HEK293 (cell line): ENCODE measurements around the gene PRX.

Experiments used
- CTCF ChIA-PET: fragments of 350-600 bp; formaldehyde crosslinking; extraction: SDS; loops from one replicate; lab custom pipeline; 2021; ENCODE audit warnings: antibody characterized with exemption; lab: Yijun Ruan, JAX
- POLR2A ChIA-PET: fragments of 300-600 bp; formaldehyde crosslinking; extraction: SDS; loops from one replicate; lab custom pipeline; 2020; ENCODE audit warnings: antibody characterized with exemption, inconsistent platforms; lab: Yijun Ruan, JAX
- H3K27ac ChIP-seq: fragments of 200-500 bp; sonication (Bioruptor generic); 2 replicates; pipeline ENCODE4 v1.5.1; 2014; ENCODE audit warnings: low read depth, low read length, control low read depth, inconsistent platforms; ENCODE audit errors: extremely low read depth
- H3K36me3 ChIP-seq, 2 experiments: fragments of 200-500 bp in 1 of 2; sonication (Bioruptor generic) in 1 of 2; 1 replicate in 1 of 2; 2 replicates in 1 of 2; pipeline ENCODE4 v1.5.1; 2014 to 2017; ENCODE audit warnings: inconsistent platforms in 2 of 2, low read length in 2 of 2; ENCODE audit not compliant: control insufficient read depth in 2 of 2, insufficient read depth in 1 of 2
- H3K4me1 ChIP-seq: fragments of 200-500 bp; sonication (Bioruptor generic); 2 replicates; pipeline ENCODE4 v1.5.1; 2014; ENCODE audit warnings: mild to moderate bottlenecking, low read length, inconsistent platforms; ENCODE audit not compliant: control insufficient read depth, insufficient read depth
- H3K4me3 ChIP-seq: 2 replicates; pipeline ENCODE4 v1.5.1; 2011; ENCODE audit warnings: low read depth, mild to moderate bottlenecking, control low read depth, low read length, moderate library complexity
- H3K9me3 ChIP-seq: fragments of 200-500 bp; sonication (Bioruptor generic); 2 replicates; pipeline ENCODE4 v1.5.1; 2014; ENCODE audit warnings: low read depth, low read length, inconsistent platforms; ENCODE audit not compliant: control insufficient read depth, insufficient read depth
- HOXA7 ChIP-seq: sonication (generic); formaldehyde crosslinking; IDR thresholded peaks from 2 replicates; pipeline ENCODE4 v1.8.1; 2022; ENCODE audit warnings: missing genetic modification reagents, borderline replicate concordance
- KLF8 ChIP-seq: fragments of 450-650 bp; formaldehyde crosslinking; IDR thresholded peaks from 2 replicates; pipeline ENCODE4 v1.5.1; 2016; ENCODE audit warnings: missing biosample characterization, missing genetic modification characterization
- PRDM1 ChIP-seq: fragments of 450-650 bp; formaldehyde crosslinking; IDR thresholded peaks from 2 replicates; pipeline ENCODE4; 2016; ENCODE audit warnings: missing biosample characterization, missing genetic modification characterization
- SP7 ChIP-seq: fragments of 450-650 bp; formaldehyde crosslinking; IDR thresholded peaks from 2 replicates; pipeline ENCODE4 v1.5.1; 2016; ENCODE audit warnings: missing biosample characterization, missing genetic modification characterization
- TRIM28 ChIP-seq: IDR thresholded peaks from 2 replicates; pipeline ENCODE4 v1.6.1; 2011; ENCODE audit warnings: low read length, control low read depth, borderline replicate concordance
- ZBTB17 ChIP-seq: fragments of 450-650 bp; formaldehyde crosslinking; IDR thresholded peaks from 2 replicates; pipeline ENCODE4 v1.5.1; 2016; ENCODE audit warnings: missing biosample characterization, missing genetic modification characterization
- ZBTB21 ChIP-seq: fragments of 450-650 bp; formaldehyde crosslinking; IDR thresholded peaks from 2 replicates; pipeline ENCODE4 v1.5.1; 2017; ENCODE audit warnings: missing biosample characterization, missing genetic modification characterization
- ZEB2 ChIP-seq: fragments of 450-650 bp; formaldehyde crosslinking; IDR thresholded peaks from 2 replicates; pipeline ENCODE4 v1.5.1; 2016; ENCODE audit warnings: missing biosample characterization, missing genetic modification characterization
- ZFHX2 ChIP-seq: fragments of 450-650 bp; formaldehyde crosslinking; conservative IDR thresholded peaks from 2 replicates; pipeline ENCODE4 v1.5.1; 2016; ENCODE audit warnings: missing biosample characterization, missing genetic modification characterization
- ZNF114 ChIP-seq: fragments of 450-650 bp; formaldehyde crosslinking; IDR thresholded peaks from 2 replicates; pipeline ENCODE4 v1.5.0; 2017; ENCODE audit warnings: missing biosample characterization, missing genetic modification characterization
- ZNF16 ChIP-seq: fragments of 450-650 bp; formaldehyde crosslinking; IDR thresholded peaks from 2 replicates; pipeline ENCODE4 v1.5.1; 2016; ENCODE audit warnings: low read depth, missing biosample characterization, missing genetic modification characterization
- ZNF19 ChIP-seq: fragments of 450-650 bp; formaldehyde crosslinking; IDR thresholded peaks from 2 replicates; pipeline ENCODE4; 2016; ENCODE audit warnings: missing biosample characterization, missing genetic modification characterization, low read depth
- ZNF211 ChIP-seq: fragments of 450-650 bp; formaldehyde crosslinking; IDR thresholded peaks from 2 replicates; pipeline ENCODE4 v1.5.1; 2016; ENCODE audit warnings: low read depth, missing biosample characterization, missing genetic modification characterization
- ZNF350 ChIP-seq: fragments of 450-650 bp; formaldehyde crosslinking; IDR thresholded peaks from 2 replicates; pipeline ENCODE4 v1.5.0; 2017; ENCODE audit warnings: missing biosample characterization, mild to moderate bottlenecking, missing genetic modification characterization
- ZNF37A ChIP-seq: fragments of 450-650 bp; IDR thresholded peaks from 2 replicates; pipeline ENCODE4 v1.5.1; 2018; ENCODE audit warnings: missing biosample characterization, missing genetic modification characterization
- ZNF510 ChIP-seq: fragments of 450-650 bp; formaldehyde crosslinking; IDR thresholded peaks from 2 replicates; pipeline ENCODE4 v1.5.1; 2018; ENCODE audit warnings: mild to moderate bottlenecking, missing genetic modification characterization, missing biosample characterization; ENCODE audit not compliant: insufficient replicate concordance
- ZNF660 ChIP-seq: fragments of 450-650 bp; IDR thresholded peaks from 2 replicates; pipeline ENCODE4 v1.5.1; 2018; ENCODE audit warnings: missing biosample characterization, mild to moderate bottlenecking, missing genetic modification characterization
- ZNF707 ChIP-seq: fragments of 450-650 bp; formaldehyde crosslinking; IDR thresholded peaks from 2 replicates; pipeline ENCODE4 v1.5.1; 2016; ENCODE audit warnings: missing biosample characterization, missing genetic modification characterization
- ZNF747 ChIP-seq: fragments of 450-650 bp; formaldehyde crosslinking; IDR thresholded peaks from 2 replicates; pipeline ENCODE4 v1.5.1; 2016; ENCODE audit warnings: missing biosample characterization, missing genetic modification characterization
- TF ChIP-seq, protein P1 (sequence below): fragments of 450-650 bp; formaldehyde crosslinking; IDR thresholded peaks from 2 replicates; pipeline ENCODE4 v1.5.1; 2017; ENCODE audit warnings: missing biosample characterization, mild to moderate bottlenecking, missing genetic modification characterization, moderate library complexity
- TF ChIP-seq, protein P2 (sequence below): fragments of 450-650 bp; formaldehyde crosslinking; IDR thresholded peaks from 2 replicates; pipeline ENCODE4 v1.5.1; 2016; ENCODE audit warnings: missing biosample characterization, missing genetic modification characterization, borderline replicate concordance
- TF ChIP-seq, protein P3 (sequence below): fragments of 450-650 bp; formaldehyde crosslinking; IDR thresholded peaks from 2 replicates; pipeline ENCODE4 v1.5.1; 2016; ENCODE audit warnings: missing biosample characterization, missing genetic modification characterization
- TF ChIP-seq, protein P4 (sequence below): fragments of 450-650 bp; formaldehyde crosslinking; IDR thresholded peaks from 2 replicates; pipeline ENCODE4 v1.5.1; 2017; ENCODE audit warnings: missing biosample characterization, missing genetic modification characterization
- TF ChIP-seq, protein P5 (sequence below): fragments of 450-650 bp; formaldehyde crosslinking; IDR thresholded peaks from 2 replicates; pipeline ENCODE4 v1.5.1; 2016; ENCODE audit warnings: missing biosample characterization, missing genetic modification characterization

Gene PRX

DNA sequence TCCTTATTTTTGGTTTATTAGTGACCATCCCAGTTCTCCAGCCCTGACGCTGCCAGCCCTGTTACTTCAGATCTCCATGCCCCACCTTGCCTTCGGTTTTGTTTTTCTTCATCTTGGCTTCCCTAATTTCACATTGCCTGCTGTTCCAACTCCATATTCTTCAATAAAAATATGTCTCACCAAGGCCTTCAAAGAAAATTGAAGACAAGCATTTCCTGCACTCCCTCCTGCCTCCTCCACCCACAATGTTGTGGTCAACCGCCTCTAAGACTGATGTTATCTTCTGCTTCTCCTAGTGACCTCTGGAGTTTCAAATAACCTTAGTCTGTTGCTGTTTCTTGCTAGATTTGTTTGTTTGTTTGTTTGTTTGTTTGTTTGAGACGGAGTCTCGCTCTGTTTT lies 50.1 kb downstream of the PRX start (continued):
- TF ChIP-seq, protein P1, sequence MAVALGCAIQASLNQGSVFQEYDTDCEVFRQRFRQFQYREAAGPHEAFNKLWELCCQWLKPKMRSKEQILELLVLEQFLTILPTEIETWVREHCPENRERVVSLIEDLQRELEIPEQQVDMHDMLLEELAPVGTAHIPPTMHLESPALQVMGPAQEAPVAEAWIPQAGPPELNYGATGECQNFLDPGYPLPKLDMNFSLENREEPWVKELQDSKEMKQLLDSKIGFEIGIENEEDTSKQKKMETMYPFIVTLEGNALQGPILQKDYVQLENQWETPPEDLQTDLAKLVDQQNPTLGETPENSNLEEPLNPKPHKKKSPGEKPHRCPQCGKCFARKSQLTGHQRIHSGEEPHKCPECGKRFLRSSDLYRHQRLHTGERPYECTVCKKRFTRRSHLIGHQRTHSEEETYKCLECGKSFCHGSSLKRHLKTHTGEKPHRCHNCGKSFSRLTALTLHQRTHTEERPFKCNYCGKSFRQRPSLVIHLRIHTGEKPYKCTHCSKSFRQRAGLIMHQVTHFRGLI (tag by site-specific recombination) = no peak
- TF ChIP-seq ZNF37A (tag by site-specific recombination) (no peak), PRDM1 (tag by site-specific recombination) (no peak), ZNF510 (tag by site-specific recombination) (no peak), ZBTB21 (tag by site-specific recombination) (no peak), HOXA7 (CRISPR knock-in tag) (no peak), ZFHX2 (tag by site-specific recombination) (peak; percentile 73), ZNF660 (tag by site-specific recombination) (no peak), ZNF350 (tag by site-specific recombination) (no peak), TRIM28 (no peak), ZNF16 (no peak)
- TF ChIP-seq, protein P2, sequence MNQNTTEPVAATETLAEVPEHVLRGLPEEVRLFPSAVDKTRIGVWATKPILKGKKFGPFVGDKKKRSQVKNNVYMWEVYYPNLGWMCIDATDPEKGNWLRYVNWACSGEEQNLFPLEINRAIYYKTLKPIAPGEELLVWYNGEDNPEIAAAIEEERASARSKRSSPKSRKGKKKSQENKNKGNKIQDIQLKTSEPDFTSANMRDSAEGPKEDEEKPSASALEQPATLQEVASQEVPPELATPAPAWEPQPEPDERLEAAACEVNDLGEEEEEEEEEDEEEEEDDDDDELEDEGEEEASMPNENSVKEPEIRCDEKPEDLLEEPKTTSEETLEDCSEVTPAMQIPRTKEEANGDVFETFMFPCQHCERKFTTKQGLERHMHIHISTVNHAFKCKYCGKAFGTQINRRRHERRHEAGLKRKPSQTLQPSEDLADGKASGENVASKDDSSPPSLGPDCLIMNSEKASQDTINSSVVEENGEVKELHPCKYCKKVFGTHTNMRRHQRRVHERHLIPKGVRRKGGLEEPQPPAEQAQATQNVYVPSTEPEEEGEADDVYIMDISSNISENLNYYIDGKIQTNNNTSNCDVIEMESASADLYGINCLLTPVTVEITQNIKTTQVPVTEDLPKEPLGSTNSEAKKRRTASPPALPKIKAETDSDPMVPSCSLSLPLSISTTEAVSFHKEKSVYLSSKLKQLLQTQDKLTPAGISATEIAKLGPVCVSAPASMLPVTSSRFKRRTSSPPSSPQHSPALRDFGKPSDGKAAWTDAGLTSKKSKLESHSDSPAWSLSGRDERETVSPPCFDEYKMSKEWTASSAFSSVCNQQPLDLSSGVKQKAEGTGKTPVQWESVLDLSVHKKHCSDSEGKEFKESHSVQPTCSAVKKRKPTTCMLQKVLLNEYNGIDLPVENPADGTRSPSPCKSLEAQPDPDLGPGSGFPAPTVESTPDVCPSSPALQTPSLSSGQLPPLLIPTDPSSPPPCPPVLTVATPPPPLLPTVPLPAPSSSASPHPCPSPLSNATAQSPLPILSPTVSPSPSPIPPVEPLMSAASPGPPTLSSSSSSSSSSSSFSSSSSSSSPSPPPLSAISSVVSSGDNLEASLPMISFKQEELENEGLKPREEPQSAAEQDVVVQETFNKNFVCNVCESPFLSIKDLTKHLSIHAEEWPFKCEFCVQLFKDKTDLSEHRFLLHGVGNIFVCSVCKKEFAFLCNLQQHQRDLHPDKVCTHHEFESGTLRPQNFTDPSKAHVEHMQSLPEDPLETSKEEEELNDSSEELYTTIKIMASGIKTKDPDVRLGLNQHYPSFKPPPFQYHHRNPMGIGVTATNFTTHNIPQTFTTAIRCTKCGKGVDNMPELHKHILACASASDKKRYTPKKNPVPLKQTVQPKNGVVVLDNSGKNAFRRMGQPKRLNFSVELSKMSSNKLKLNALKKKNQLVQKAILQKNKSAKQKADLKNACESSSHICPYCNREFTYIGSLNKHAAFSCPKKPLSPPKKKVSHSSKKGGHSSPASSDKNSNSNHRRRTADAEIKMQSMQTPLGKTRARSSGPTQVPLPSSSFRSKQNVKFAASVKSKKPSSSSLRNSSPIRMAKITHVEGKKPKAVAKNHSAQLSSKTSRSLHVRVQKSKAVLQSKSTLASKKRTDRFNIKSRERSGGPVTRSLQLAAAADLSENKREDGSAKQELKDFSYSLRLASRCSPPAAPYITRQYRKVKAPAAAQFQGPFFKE (tag by site-specific recombination) = no peak
- TF ChIP-seq, protein P3, sequence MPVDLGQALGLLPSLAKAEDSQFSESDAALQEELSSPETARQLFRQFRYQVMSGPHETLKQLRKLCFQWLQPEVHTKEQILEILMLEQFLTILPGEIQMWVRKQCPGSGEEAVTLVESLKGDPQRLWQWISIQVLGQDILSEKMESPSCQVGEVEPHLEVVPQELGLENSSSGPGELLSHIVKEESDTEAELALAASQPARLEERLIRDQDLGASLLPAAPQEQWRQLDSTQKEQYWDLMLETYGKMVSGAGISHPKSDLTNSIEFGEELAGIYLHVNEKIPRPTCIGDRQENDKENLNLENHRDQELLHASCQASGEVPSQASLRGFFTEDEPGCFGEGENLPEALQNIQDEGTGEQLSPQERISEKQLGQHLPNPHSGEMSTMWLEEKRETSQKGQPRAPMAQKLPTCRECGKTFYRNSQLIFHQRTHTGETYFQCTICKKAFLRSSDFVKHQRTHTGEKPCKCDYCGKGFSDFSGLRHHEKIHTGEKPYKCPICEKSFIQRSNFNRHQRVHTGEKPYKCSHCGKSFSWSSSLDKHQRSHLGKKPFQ (tag by site-specific recombination) = no peak
- TF ChIP-seq, protein P4, sequence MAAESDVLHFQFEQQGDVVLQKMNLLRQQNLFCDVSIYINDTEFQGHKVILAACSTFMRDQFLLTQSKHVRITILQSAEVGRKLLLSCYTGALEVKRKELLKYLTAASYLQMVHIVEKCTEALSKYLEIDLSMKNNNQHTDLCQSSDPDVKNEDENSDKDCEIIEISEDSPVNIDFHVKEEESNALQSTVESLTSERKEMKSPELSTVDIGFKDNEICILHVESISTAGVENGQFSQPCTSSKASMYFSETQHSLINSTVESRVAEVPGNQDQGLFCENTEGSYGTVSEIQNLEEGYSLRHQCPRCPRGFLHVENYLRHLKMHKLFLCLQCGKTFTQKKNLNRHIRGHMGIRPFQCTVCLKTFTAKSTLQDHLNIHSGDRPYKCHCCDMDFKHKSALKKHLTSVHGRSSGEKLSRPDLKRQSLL (tag by site-specific recombination) = no peak

DNA sequence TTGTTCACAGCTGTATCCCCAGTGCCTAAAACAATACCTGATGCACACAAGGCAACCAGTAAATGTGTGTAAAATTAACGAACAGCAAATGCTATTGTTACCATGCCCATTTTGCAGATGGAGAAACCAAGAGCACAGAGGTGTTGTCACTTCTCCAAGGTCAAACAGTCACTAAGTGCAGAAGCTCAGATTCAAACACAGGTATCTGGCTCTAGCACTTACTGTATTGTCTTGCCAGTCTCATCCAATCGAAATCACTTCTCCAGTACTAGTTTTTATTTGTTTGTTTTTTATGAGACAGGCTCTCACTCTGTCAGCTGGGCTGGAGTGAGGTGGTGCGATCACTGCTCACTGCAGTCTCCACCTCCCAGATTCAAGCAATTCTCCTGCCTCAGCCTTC lies 51.0 kb downstream of the PRX start:
- CTCF ChIA-PET = interaction anchor here (0.6 kb wide), 1 partner anchor 62 kb away, joined by 3 read pairs; no protein-coding TSS in a partner anchor
- peaks cover 36% of the 10 kb centered on the region for H3K4me1 ChIP-seq
- peak overlapping the region; percentile 12; the same call in 1 of the 2 replicates for H3K27ac ChIP-seq
- POLR2A ChIA-PET = interaction anchor here (0.8 kb wide), 1 partner anchor 14 kb away, joined by 3 read pairs; the partner anchor contains the start of genes C19orf47 and PLD3
- no peak overlapping the region for H3K4me3 ChIP-seq
- H3K36me3 ChIP-seq = peaks cover 9 to 26% of the 10 kb centered on the region in 2 experiments
- no peaks in the 10 kb centered on the region for H3K9me3 ChIP-seq
- no peak for TF ChIP-seq ZNF114 (tag by site-specific recombination)
- TF ChIP-seq, protein P5, sequence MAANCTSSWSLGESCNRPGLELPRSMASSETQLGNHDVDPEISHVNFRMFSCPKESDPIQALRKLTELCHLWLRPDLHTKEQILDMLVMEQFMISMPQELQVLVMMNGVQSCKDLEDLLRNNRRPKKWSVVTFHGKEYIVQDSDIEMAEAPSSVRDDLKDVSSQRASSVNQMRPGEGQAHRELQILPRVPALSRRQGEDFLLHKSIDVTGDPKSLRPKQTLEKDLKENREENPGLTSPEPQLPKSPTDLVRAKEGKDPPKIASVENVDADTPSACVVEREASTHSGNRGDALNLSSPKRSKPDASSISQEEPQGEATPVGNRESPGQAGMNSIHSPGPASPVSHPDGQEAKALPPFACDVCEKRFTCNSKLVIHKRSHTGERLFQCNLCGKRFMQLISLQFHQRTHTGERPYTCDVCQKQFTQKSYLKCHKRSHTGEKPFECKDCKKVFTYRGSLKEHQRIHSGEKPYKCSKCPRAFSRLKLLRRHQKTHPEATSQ (tag by site-specific recombination) = 0 out of 2 replicates have a peak, but pooled peaks have one; percentile 10
- TF ChIP-seq ZBTB17 (tag by site-specific recombination) = peak; percentile 85
- 0 out of 2 replicates have a peak, but pooled peaks have one; percentile 24 for TF ChIP-seq PRDM1 (tag by site-specific recombination)
- TF ChIP-seq ZNF19 = no peak
- 0 out of 2 replicates have a peak, but pooled peaks have one; percentile 23 for TF ChIP-seq ZNF747
- TF ChIP-seq, protein P4 (tag by site-specific recombination) = 0 out of 2 replicates have a peak, but pooled peaks have one; percentile 24
- TF ChIP-seq ZNF707 (tag by site-specific recombination) = no peak
- TF ChIP-seq ZEB2 (tag by site-specific recombination) = 0 out of 2 replicates have a peak, but pooled peaks have one; percentile 19
- TF ChIP-seq ZNF211 (tag by site-specific recombination) = 0 out of 2 replicates have a peak, but pooled peaks have one; percentile 2
- TF ChIP-seq SP7 (tag by site-specific recombination) = peak; percentile 16; the same call in 1 of the 2 replicates
- peak; percentile 19; the same call in 1 of the 2 replicates for TF ChIP-seq KLF8
